SK-N-MC (cell line): ENCODE data around the gene PRKRA.

Experiments used
- EZH2 ChIP-seq: fragments of 200-600 bp; sonication (generic); IDR thresholded peaks from one replicate; pipeline ENCODE4 v1.6.1; 2017; ENCODE audit warnings: antibody characterized with exemption
- FOXP2 ChIP-seq: optimal IDR thresholded peaks from 2 replicates; pipeline ENCODE3; 2011; ENCODE audit warnings: mild to moderate bottlenecking, moderate library complexity; ENCODE audit not compliant: insufficient read depth; ENCODE audit errors: extremely low read length, control extremely low read depth
- POLR2AphosphoS5 ChIP-seq: IDR thresholded peaks from 2 replicates; pipeline ENCODE4 v1.6.1; 2012; ENCODE audit warnings: mild to moderate bottlenecking, low read depth, low read length, borderline replicate concordance

- no peak for TF ChIP-seq EZH2
- no peak for TF ChIP-seq POLR2AphosphoS5
- no peak for TF ChIP-seq FOXP2
Observed at GRCh38 chr2:178419123-178419522, 31.9 kb downstream of the PRKRA start.
